ENCODE results near the gene TRHDE.

DNA sequence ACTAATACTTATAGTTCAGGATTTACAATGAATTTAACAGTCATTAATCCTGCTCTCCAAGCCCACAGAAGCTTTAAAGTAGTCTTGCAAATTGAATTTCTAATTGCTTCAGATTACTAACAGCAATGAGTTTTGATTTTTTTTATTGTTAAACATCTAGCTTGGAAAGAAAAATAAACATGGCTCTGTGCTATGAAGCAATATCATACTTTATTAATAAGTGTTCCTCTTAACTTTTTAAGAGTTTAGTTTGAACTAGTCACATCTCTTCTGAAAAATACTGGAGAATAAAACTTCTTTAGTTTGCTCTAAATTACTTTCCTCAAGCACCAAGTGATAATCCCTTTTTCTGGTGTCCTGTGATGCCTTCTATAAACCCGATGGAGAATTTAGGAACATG is 250.2 kb downstream of the TRHDE start:
- TF ChIP-seq, protein P1, sequence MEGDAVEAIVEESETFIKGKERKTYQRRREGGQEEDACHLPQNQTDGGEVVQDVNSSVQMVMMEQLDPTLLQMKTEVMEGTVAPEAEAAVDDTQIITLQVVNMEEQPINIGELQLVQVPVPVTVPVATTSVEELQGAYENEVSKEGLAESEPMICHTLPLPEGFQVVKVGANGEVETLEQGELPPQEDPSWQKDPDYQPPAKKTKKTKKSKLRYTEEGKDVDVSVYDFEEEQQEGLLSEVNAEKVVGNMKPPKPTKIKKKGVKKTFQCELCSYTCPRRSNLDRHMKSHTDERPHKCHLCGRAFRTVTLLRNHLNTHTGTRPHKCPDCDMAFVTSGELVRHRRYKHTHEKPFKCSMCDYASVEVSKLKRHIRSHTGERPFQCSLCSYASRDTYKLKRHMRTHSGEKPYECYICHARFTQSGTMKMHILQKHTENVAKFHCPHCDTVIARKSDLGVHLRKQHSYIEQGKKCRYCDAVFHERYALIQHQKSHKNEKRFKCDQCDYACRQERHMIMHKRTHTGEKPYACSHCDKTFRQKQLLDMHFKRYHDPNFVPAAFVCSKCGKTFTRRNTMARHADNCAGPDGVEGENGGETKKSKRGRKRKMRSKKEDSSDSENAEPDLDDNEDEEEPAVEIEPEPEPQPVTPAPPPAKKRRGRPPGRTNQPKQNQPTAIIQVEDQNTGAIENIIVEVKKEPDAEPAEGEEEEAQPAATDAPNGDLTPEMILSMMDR (IDR thresholded peaks at IDR 0.05), result no peak
- no peak for TF ChIP-seq POLR2A (IDR thresholded peaks at IDR 0.05)
